Omental fat pad (tissue), 4 donors: ENCODE measurements around the gene SLC25A3. TPM values are rescaled to one million over a fixed set of nuclear protein-coding genes. Genes with fewer than 3 reads are reported as not detected.

Experiments
- ATAC-seq: fragments of 150-250 bp; one replicate; pipeline ENCODE4 v1.9.1; 2016; ENCODE audit warnings: mild to moderate bottlenecking, moderate library complexity; ENCODE audit not compliant: low FRiP score
- DNase-seq: peaks from one replicate; pipeline ENCODE4 v3.0.0-alpha.2; 2019; ENCODE audit warnings: low spot score
- CTCF ChIP-seq, 3 donors: fragments of 450-650 bp; IDR thresholded peaks; one replicate each; pipeline ENCODE4 v1.5.1; 2016 to 2017; ENCODE audit warnings: antibody characterized with exemption in 3 of 3, mild to moderate bottlenecking in 3 of 3, moderate library complexity in 2 of 3
- small RNA-seq: library from RNA; depleted of rRNA; stranded (forward); fragments of <200 nt; gene quantifications from one replicate; pipeline ENCODE3, GENCODE V24; 2016
- total RNA-seq, 4 donors: library from RNA; depleted of rRNA; stranded (reverse); fragments of >200 nt; gene quantifications; one replicate each; pipeline ENCODE4 v1.1.0, GENCODE V29; 2016

Gene SLC25A3
- total RNA-seq, 4 donors from 2014 or later = 323 to 486 (median 454) TPM

GRCh38 chr12:98644712-98645571 is 51.5 kb downstream of the SLC25A3 start, which contains the start of the genes APAF1 and IKBIP:
Gene APAF1 (plus strand): TSS chr12:98645290. CDS start chr12:98648360, 3,070 bp downstream.
Gene IKBIP (minus strand): TSS chr12:98644788. CDS start chr12:98644701, 87 bp downstream.
- TF ChIP-seq CTCF (IDR thresholded peaks at IDR 0.05) = no peak
- peak; percentile 90 for DNase-seq
- peak; percentile 100 for ATAC-seq

DNA sequence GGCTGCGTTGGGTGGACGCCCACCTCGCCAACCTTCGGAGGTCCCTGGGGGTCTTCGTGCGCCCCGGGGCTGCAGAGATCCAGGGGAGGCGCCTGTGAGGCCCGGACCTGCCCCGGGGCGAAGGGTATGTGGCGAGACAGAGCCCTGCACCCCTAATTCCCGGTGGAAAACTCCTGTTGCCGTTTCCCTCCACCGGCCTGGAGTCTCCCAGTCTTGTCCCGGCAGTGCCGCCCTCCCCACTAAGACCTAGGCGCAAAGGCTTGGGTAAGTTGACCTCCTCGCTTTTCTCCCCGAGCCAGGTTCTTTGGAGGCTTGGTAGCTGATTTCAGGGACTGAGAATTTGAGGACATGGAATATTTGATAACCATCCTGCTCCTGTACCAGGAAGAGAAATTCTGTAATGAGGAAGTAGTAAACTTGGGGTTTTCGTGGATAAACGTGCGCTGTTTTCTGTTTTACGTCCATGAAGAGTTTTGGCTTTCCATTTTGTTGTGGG is 52.1 kb downstream of the SLC25A3 start:
- DNase-seq (no peak), ATAC-seq (peak; percentile 19)
- TF ChIP-seq CTCF (IDR thresholded peaks at IDR 0.05) = no peak

- no peak for TF ChIP-seq CTCF (IDR thresholded peaks at IDR 0.05)
- no peak for ATAC-seq
- no peak for DNase-seq
Observed at GRCh38 chr12:98646294-98647090, 53.0 kb downstream of the SLC25A3 start.

- TF ChIP-seq CTCF (IDR thresholded peaks at IDR 0.05) = no peak
- no peak for DNase-seq
- no peak for ATAC-seq
Observed at GRCh38 chr12:98651328-98651727, 57.8 kb downstream of the SLC25A3 start.

DNA sequence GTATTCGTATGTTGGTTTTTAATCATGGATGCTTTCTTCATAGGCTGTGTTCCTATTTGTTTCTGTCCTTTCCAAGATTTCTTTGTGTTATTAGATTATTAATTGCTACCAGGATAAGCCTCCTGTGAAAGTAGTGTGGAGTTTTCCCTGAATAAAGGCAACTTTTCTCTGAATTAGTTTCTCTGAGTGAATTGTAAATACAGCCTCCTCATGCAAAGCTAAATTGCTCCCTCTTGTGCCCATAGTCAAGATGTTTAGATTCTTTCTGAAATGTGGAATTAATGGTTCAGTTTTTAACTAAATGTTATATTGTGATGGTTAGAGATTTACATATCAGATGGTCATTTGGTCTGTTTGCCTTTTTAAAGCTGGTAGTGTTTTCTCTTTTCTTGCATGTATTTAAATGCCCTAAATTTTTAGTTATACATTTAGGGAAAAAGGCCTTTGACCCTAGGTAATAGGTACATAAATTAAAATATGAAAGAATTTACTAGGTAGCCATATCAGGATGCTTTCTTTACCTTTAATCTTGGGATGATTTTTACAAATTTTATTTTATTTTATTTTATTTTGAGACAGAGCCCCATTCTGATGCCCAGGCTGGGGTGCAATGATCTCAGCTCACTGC is 60.5 kb downstream of the SLC25A3 start:
- DNase-seq = no peak
- no peak for ATAC-seq
- TF ChIP-seq CTCF (IDR thresholded peaks at IDR 0.05) = no peak

Small RNA genes lying within 50 kb of the gene (small RNA-seq; reads per million reads assigned to genes)
- 11.6 reads per million, percentile 89 among the genes with 10 or more reads in this experiment for gene SNORA53

Other genes starting within 250 kb of the SLC25A3 start
- gene TMPO, start 78.1 kb upstream of the SLC25A3 start, total RNA-seq = 10 to 100 TPM; 30.4 to 95.2 (median 33.5) TPM
- 10 to 100 TPM; 13.1 to 22.5 (median 18.0) TPM for gene IKBIP, start 51.1 kb downstream of the SLC25A3 start, total RNA-seq
- 10 to 100 TPM in 3 of 4 donors, 1 to 10 TPM in 1; 8.4 to 24.3 (median 15.5) TPM for gene APAF1, start 51.6 kb downstream of the SLC25A3 start, total RNA-seq